ENCODE measurements around the gene FBXL4.

DNA sequence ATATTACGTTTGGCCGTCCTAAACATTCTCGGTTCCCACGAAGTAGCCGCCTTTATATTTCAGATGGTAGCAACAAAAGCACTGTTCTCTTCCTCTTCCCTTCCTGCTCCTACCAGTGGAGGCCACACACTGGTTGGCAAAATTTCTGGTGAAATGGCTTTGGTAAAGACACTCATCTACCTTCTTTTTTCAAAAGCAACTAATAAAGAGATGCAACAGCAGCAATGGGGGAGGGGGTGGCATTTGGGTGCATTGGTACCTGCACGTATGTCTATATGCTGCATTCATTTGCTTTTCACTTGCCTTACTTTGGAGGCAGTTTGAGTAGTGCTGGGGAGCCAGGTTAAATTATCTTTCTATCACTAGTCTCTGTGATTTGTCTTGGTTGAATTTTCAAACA, 107.4 kb downstream of the FBXL4 start:
- TF ChIP-seq POLR2A (IDR thresholded peaks at IDR 0.05) = no peak
- TF ChIP-seq, protein P1, sequence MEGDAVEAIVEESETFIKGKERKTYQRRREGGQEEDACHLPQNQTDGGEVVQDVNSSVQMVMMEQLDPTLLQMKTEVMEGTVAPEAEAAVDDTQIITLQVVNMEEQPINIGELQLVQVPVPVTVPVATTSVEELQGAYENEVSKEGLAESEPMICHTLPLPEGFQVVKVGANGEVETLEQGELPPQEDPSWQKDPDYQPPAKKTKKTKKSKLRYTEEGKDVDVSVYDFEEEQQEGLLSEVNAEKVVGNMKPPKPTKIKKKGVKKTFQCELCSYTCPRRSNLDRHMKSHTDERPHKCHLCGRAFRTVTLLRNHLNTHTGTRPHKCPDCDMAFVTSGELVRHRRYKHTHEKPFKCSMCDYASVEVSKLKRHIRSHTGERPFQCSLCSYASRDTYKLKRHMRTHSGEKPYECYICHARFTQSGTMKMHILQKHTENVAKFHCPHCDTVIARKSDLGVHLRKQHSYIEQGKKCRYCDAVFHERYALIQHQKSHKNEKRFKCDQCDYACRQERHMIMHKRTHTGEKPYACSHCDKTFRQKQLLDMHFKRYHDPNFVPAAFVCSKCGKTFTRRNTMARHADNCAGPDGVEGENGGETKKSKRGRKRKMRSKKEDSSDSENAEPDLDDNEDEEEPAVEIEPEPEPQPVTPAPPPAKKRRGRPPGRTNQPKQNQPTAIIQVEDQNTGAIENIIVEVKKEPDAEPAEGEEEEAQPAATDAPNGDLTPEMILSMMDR (IDR thresholded peaks at IDR 0.05) = no peak
- no peak for TF ChIP-seq EP300 (IDR thresholded peaks at IDR 0.05)
- no peak for TF ChIP-seq POLR2AphosphoS5 (IDR thresholded peaks at IDR 0.05)
